ENCODE data around the gene PCBP3. TPM values are rescaled to one million over a fixed set of nuclear protein-coding genes. Genes with fewer than 3 reads are reported as not detected.
"Not testable (repeated sequence)": the region's sequence is repeated elsewhere in the genome, so short reads cannot be mapped to it uniquely, and the experiment has no call there.

The PCBP3 gene
- total RNA-seq, 1 experiment from 2014 or later = not detected

DNA sequence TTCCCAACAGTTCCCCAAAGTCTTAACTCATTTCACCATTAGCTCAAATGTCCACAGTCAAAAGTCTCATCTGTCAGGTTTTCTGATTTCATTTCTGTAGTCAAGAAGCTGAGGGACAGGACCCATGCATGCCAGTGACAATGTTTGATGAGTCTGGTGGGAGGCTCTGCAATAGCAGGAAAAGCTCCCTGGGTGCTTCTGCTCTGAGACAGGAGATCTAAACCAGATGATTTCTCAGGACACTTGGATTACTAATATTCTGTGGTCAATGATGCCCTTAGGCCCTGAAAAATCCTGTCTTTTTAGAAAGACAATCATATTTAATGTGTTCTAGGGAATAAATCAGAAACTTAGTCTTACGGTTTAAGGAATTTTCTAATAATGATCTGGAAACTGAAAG is 56.4 kb downstream of the PCBP3 start:
- Histone ChIP-seq H3K4me3 (ENCODE audit: low read length) (no peak overlapping the region), H2AFZ (ENCODE audit: low read length) (no peak overlapping the region)
- DNase-seq = no peak

GRCh38 chr21:45700461-45700860 is 56.9 kb downstream of the PCBP3 start:
- H3K9ac ChIP-seq (ENCODE audit: low read length) = no peak overlapping the region

More for the DNA sequence above, 56.4 kb downstream of the PCBP3 start:
- Histone ChIP-seq H4K20me1 (ENCODE audit: insufficient read depth, low read depth, low read length) (no peaks in the 10 kb centered on the region), H3K9me3 (ENCODE audit: low read length) (no peaks in the 10 kb centered on the region), H3K4me2 (ENCODE audit: low read depth, low read length, poor library complexity, severe bottlenecking) (no peak overlapping the region), H3K9ac (ENCODE audit: low read length) (no peak overlapping the region), H3K79me2 (ENCODE audit: low read length) (no peaks in the 10 kb centered on the region), H3K9me2 (replicated peaks; ENCODE audit: insufficient read depth, low read length) (no peaks in the 10 kb centered on the region), H3K4me1 (ENCODE audit: low read length) (no peaks in the 10 kb centered on the region), H3K27me3 (ENCODE audit: low read length) (no peaks in the 10 kb centered on the region), H3K27ac (ENCODE audit: low read length) (no peak overlapping the region), H3K36me3 (ENCODE audit: insufficient read depth, low read length) (no peaks in the 10 kb centered on the region)

GRCh38 chr21:45704311-45705108 is 61.0 kb downstream of the PCBP3 start:
- Histone ChIP-seq H4K20me1 (ENCODE audit: insufficient read depth, low read depth, low read length) (no peaks in the 10 kb centered on the region), H3K9ac (ENCODE audit: low read length) (no peak overlapping the region), H3K9me2 (replicated peaks; ENCODE audit: insufficient read depth, low read length) (no peaks in the 10 kb centered on the region), H3K79me2 (ENCODE audit: low read length) (no peaks in the 10 kb centered on the region), H3K27me3 (ENCODE audit: low read length) (no peaks in the 10 kb centered on the region), H3K4me2 (ENCODE audit: low read depth, low read length, poor library complexity, severe bottlenecking) (no peak overlapping the region), H2AFZ (ENCODE audit: low read length) (no peak overlapping the region), H3K9me3 (ENCODE audit: low read length) (no peaks in the 10 kb centered on the region), H3K4me3 (ENCODE audit: low read length) (no peak overlapping the region), H3K4me1 (ENCODE audit: low read length) (no peaks in the 10 kb centered on the region), H3K36me3 (ENCODE audit: insufficient read depth, low read length) (no peaks in the 10 kb centered on the region), H3K27ac (ENCODE audit: low read length) (no peak overlapping the region)
- no peak for DNase-seq

More at GRCh38 chr21:45700461-45700860, 56.9 kb downstream of the PCBP3 start:
- Histone ChIP-seq H3K4me2 (ENCODE audit: low read depth, low read length, poor library complexity, severe bottlenecking) (no peak overlapping the region), H2AFZ (ENCODE audit: low read length) (no peak overlapping the region), H4K20me1 (ENCODE audit: insufficient read depth, low read depth, low read length) (no peaks in the 10 kb centered on the region), H3K27ac (ENCODE audit: low read length) (no peak overlapping the region), H3K9me3 (ENCODE audit: low read length) (no peaks in the 10 kb centered on the region), H3K36me3 (ENCODE audit: insufficient read depth, low read length) (no peaks in the 10 kb centered on the region), H3K4me1 (ENCODE audit: low read length) (no peaks in the 10 kb centered on the region), H3K9me2 (replicated peaks; ENCODE audit: insufficient read depth, low read length) (no peaks in the 10 kb centered on the region), H3K4me3 (ENCODE audit: low read length) (no peak overlapping the region), H3K79me2 (ENCODE audit: low read length) (no peaks in the 10 kb centered on the region), H3K27me3 (ENCODE audit: low read length) (no peaks in the 10 kb centered on the region)
- DNase-seq = no peak

DNA sequence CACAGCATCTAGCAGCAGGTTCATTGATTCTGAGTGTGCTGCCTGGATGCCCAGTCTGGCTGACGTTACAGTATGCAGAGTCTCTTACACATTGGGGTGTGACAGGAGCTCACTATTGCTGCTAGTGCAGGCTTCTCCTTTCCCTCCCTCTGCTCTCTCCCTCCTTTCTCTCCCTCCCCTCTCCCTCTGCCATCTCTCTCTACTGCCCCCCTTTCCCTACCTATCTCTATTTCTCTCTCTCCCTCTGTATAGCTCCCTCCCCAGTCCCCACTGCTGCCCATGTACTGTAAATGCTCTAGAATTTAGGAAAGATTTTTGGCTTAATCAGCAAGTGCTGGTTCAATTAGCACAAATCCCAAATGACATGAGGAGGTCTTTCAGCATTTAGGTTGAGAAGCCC is 62.8 kb downstream of the PCBP3 start:
- H3K9me3 ChIP-seq (ENCODE audit: low read length) = no peaks in the 10 kb centered on the region
- H3K36me3 ChIP-seq (ENCODE audit: insufficient read depth, low read length) = no peaks in the 10 kb centered on the region
- H4K20me1 ChIP-seq (ENCODE audit: insufficient read depth, low read depth, low read length) = no peaks in the 10 kb centered on the region
- no peaks in the 10 kb centered on the region for H3K9me2 ChIP-seq (replicated peaks; ENCODE audit: insufficient read depth, low read length)
- no peaks in the 10 kb centered on the region for H3K4me1 ChIP-seq (ENCODE audit: low read length)
- no peak for DNase-seq
- no peaks in the 10 kb centered on the region for H3K27me3 ChIP-seq (ENCODE audit: low read length)
- no peak overlapping the region for H3K9ac ChIP-seq (ENCODE audit: low read length)
- H2AFZ ChIP-seq (ENCODE audit: low read length) = no peak overlapping the region
- no peak overlapping the region for H3K4me3 ChIP-seq (ENCODE audit: low read length)
- H3K4me2 ChIP-seq (ENCODE audit: low read depth, low read length, poor library complexity, severe bottlenecking) = no peak overlapping the region
- H3K27ac ChIP-seq (ENCODE audit: low read length) = no peak overlapping the region
- no peaks in the 10 kb centered on the region for H3K79me2 ChIP-seq (ENCODE audit: low read length)

- Histone ChIP-seq H3K9me2 (replicated peaks; ENCODE audit: insufficient read depth, low read length) (no peaks in the 10 kb centered on the region), H3K27ac (ENCODE audit: low read length) (no peak overlapping the region), H3K4me3 (ENCODE audit: low read length) (no peak overlapping the region), H3K4me1 (ENCODE audit: low read length) (no peaks in the 10 kb centered on the region), H2AFZ (ENCODE audit: low read length) (no peak overlapping the region), H3K27me3 (ENCODE audit: low read length) (no peaks in the 10 kb centered on the region), H3K79me2 (ENCODE audit: low read length) (no peaks in the 10 kb centered on the region), H3K36me3 (ENCODE audit: insufficient read depth, low read length) (no peaks in the 10 kb centered on the region), H3K4me2 (ENCODE audit: low read depth, low read length, poor library complexity, severe bottlenecking) (no peak overlapping the region), H3K9ac (ENCODE audit: low read length) (no peak overlapping the region), H4K20me1 (ENCODE audit: insufficient read depth, low read depth, low read length) (no peaks in the 10 kb centered on the region), H3K9me3 (ENCODE audit: low read length) (no peaks in the 10 kb centered on the region)
- no peak for DNase-seq
These were observed 65.6 kb downstream of the PCBP3 start for GRCh38 chr21:45709173-45709572.

DNA sequence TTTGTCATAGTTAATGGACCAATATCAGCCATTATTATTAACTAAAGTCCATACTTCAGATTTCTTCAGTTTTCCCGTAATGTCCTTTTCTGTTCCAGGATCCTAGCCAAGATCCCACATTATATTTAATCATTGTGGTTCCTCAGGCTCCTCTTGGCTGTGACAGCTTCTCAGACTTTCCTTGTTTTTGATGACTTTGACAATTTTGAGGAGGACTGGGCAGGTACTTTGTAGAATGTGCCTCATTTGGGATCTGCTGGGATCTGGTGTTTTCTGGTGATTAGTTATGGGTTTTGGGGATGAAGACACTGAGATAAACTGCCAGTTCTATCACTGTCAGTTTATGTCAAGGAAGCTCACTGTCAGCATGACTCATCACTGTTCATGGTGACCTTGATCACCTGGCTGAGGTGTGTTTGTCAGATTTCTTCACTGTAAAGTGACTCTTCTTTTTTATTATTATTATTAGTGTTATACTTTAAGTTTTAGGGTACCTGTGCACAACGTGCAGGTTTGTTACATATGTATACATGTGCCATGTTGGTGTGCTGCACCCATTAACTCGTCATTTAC is 66.3 kb downstream of the PCBP3 start:
- no peak for DNase-seq
- H3K9me3 ChIP-seq (ENCODE audit: low read length) = no peaks in the 10 kb centered on the region
- no peaks in the 10 kb centered on the region for H3K27me3 ChIP-seq (ENCODE audit: low read length)
- no peaks in the 10 kb centered on the region for H3K4me1 ChIP-seq (ENCODE audit: low read length)
- no peak overlapping the region for H3K4me3 ChIP-seq (ENCODE audit: low read length)
- H3K79me2 ChIP-seq (ENCODE audit: low read length) = no peaks in the 10 kb centered on the region
- no peak overlapping the region for H3K27ac ChIP-seq (ENCODE audit: low read length)
- no peak overlapping the region for H3K9ac ChIP-seq (ENCODE audit: low read length)
- no peak overlapping the region for H3K4me2 ChIP-seq (ENCODE audit: low read depth, low read length, poor library complexity, severe bottlenecking)
- H3K9me2 ChIP-seq (replicated peaks; ENCODE audit: insufficient read depth, low read length) = no peaks in the 10 kb centered on the region
- no peaks in the 10 kb centered on the region for H3K36me3 ChIP-seq (ENCODE audit: insufficient read depth, low read length)
- no peaks in the 10 kb centered on the region for H4K20me1 ChIP-seq (ENCODE audit: insufficient read depth, low read depth, low read length)
- H2AFZ ChIP-seq (ENCODE audit: low read length) = no peak overlapping the region

- not testable (repeated sequence) for H3K4me2 ChIP-seq (ENCODE audit: low read depth, low read length, poor library complexity, severe bottlenecking); H2AFZ ChIP-seq (ENCODE audit: low read length); H3K4me1 ChIP-seq (ENCODE audit: low read length)
These were observed 66.8 kb downstream of the PCBP3 start for GRCh38 chr21:45710306-45710705.

GRCh38 chr21:45713613-45714012 is 70.1 kb downstream of the PCBP3 start:
- H3K27ac ChIP-seq (ENCODE audit: low read length) = no peak overlapping the region
- no peak overlapping the region for H3K4me3 ChIP-seq (ENCODE audit: low read length)
- H3K4me2 ChIP-seq (ENCODE audit: low read depth, low read length, poor library complexity, severe bottlenecking) = no peak overlapping the region
- H2AFZ ChIP-seq (ENCODE audit: low read length) = no peak overlapping the region
- no peaks in the 10 kb centered on the region for H3K9me3 ChIP-seq (ENCODE audit: low read length)
- no peak for DNase-seq
- no peaks in the 10 kb centered on the region for H3K79me2 ChIP-seq (ENCODE audit: low read length)
- no peaks in the 10 kb centered on the region for H3K27me3 ChIP-seq (ENCODE audit: low read length)
- H4K20me1 ChIP-seq (ENCODE audit: insufficient read depth, low read depth, low read length) = no peaks in the 10 kb centered on the region
- H3K9me2 ChIP-seq (replicated peaks; ENCODE audit: insufficient read depth, low read length) = no peaks in the 10 kb centered on the region
- no peaks in the 10 kb centered on the region for H3K36me3 ChIP-seq (ENCODE audit: insufficient read depth, low read length)
- H3K9ac ChIP-seq (ENCODE audit: low read length) = no peak overlapping the region
- no peaks in the 10 kb centered on the region for H3K4me1 ChIP-seq (ENCODE audit: low read length)

More at GRCh38 chr21:45710306-45710705, 66.8 kb downstream of the PCBP3 start:
- H3K9ac ChIP-seq (ENCODE audit: low read length); H3K27ac ChIP-seq (ENCODE audit: low read length); DNase-seq; H3K79me2 ChIP-seq (ENCODE audit: low read length); H3K9me3 ChIP-seq (ENCODE audit: low read length); H3K9me2 ChIP-seq (replicated peaks; ENCODE audit: insufficient read depth, low read length); H3K36me3 ChIP-seq (ENCODE audit: insufficient read depth, low read length); H3K4me3 ChIP-seq (ENCODE audit: low read length); H4K20me1 ChIP-seq (ENCODE audit: insufficient read depth, low read depth, low read length); H3K27me3 ChIP-seq (ENCODE audit: low read length): not testable (repeated sequence)
